ENCODE data around the gene CTCF. TPM values are rescaled to one million over a fixed set of nuclear protein-coding genes. Genes with fewer than 3 reads are reported as not detected.

CTCF gene
- total and polyA plus RNA-seq, 4 donors, result 10.1 to 35.3 (median 15.5) TPM

GRCh38 chr16:67649494-67649931 lies 87.2 kb downstream of the CTCF start:
- Histone ChIP-seq H3K36me3 (ENCODE audit: control insufficient read depth in 4 of 4, insufficient read depth in 3 of 4, low read depth in 1 of 4, low read length in 3 of 4) (no peaks in the 10 kb centered on the region), H3K4me1 (ENCODE audit: control insufficient read depth in 4 of 4, insufficient read depth in 4 of 4, low read length in 3 of 4) (peaks cover 3 to 20% (median 11%) of the 10 kb centered on the region in 4 donors), H3K27ac (ENCODE audit: low read depth in 1 of 2, low read length in 2 of 2) (no peak overlapping the region), H3K4me3 (ENCODE audit: low read depth in 1 of 3, low read length in 3 of 3) (no peak overlapping the region), H3K9ac (ENCODE audit: low read depth in 1 of 2, low read length in 2 of 2) (no peak overlapping the region), H3K27me3 (ENCODE audit: control insufficient read depth in 4 of 4, insufficient read depth in 4 of 4, low read length in 3 of 4) (no peaks in the 10 kb centered on the region), H3K9me3 (ENCODE audit: control insufficient read depth in 4 of 4, low read length in 3 of 4) (no peaks in the 10 kb centered on the region)
- DNase-seq (ENCODE audit: low spot score), result no peak
- 26% methylated on average over 34 of the region's 34 CpGs for WGBS
- TF ChIP-seq RAD21 (IDR thresholded peaks at IDR 0.05) (no peak), FOXA1 (IDR thresholded peaks at IDR 0.05) (no peak), SP1 (IDR thresholded peaks at IDR 0.05) (no peak), FOXA2 (IDR thresholded peaks at IDR 0.05) (no peak), NR2F2 (IDR thresholded peaks at IDR 0.05) (no peak), MAX (IDR thresholded peaks at IDR 0.05) (no peak), TAF1 (conservative IDR thresholded peaks at IDR 0.05) (no peak), GABPA (IDR thresholded peaks at IDR 0.05 in 1 of 2, conservative IDR thresholded peaks at IDR 0.05 in 1 of 2) (no peak), HNF4A (conservative IDR thresholded peaks at IDR 0.05) (no peak), CTCF (IDR thresholded peaks at IDR 0.05; ENCODE audit: low read depth, low read length, missing input control) (no peak), EGR1 (IDR thresholded peaks at IDR 0.05; ENCODE audit: low read depth in 2 of 2) (no peak), JUND (IDR thresholded peaks at IDR 0.05) (no peak)
- TF ChIP-seq, protein P1, sequence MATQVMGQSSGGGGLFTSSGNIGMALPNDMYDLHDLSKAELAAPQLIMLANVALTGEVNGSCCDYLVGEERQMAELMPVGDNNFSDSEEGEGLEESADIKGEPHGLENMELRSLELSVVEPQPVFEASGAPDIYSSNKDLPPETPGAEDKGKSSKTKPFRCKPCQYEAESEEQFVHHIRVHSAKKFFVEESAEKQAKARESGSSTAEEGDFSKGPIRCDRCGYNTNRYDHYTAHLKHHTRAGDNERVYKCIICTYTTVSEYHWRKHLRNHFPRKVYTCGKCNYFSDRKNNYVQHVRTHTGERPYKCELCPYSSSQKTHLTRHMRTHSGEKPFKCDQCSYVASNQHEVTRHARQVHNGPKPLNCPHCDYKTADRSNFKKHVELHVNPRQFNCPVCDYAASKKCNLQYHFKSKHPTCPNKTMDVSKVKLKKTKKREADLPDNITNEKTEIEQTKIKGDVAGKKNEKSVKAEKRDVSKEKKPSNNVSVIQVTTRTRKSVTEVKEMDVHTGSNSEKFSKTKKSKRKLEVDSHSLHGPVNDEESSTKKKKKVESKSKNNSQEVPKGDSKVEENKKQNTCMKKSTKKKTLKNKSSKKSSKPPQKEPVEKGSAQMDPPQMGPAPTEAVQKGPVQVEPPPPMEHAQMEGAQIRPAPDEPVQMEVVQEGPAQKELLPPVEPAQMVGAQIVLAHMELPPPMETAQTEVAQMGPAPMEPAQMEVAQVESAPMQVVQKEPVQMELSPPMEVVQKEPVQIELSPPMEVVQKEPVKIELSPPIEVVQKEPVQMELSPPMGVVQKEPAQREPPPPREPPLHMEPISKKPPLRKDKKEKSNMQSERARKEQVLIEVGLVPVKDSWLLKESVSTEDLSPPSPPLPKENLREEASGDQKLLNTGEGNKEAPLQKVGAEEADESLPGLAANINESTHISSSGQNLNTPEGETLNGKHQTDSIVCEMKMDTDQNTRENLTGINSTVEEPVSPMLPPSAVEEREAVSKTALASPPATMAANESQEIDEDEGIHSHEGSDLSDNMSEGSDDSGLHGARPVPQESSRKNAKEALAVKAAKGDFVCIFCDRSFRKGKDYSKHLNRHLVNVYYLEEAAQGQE (IDR thresholded peaks at IDR 0.05), result no peak

GRCh38 chr16:67650023-67650422 lies 87.7 kb downstream of the CTCF start:
- H3K27ac ChIP-seq (ENCODE audit: low read depth in 1 of 2, low read length in 2 of 2), result no peak overlapping the region
- no peak overlapping the region for H3K4me3 ChIP-seq (ENCODE audit: low read depth in 1 of 3, low read length in 3 of 3)
- DNase-seq (ENCODE audit: low spot score), result no peak
- H3K9me3 ChIP-seq (ENCODE audit: control insufficient read depth in 4 of 4, low read length in 3 of 4), result no peaks in the 10 kb centered on the region
- no peaks in the 10 kb centered on the region for H3K27me3 ChIP-seq (ENCODE audit: control insufficient read depth in 4 of 4, insufficient read depth in 4 of 4, low read length in 3 of 4)
- no peak overlapping the region for H3K9ac ChIP-seq (ENCODE audit: low read depth in 1 of 2, low read length in 2 of 2)
- H3K4me1 ChIP-seq (ENCODE audit: control insufficient read depth in 4 of 4, insufficient read depth in 4 of 4, low read length in 3 of 4), result peaks cover 3 to 20% (median 10%) of the 10 kb centered on the region in 4 donors
- 68% methylated on average over 8 of the region's 8 CpGs for WGBS
- H3K36me3 ChIP-seq (ENCODE audit: control insufficient read depth in 4 of 4, insufficient read depth in 3 of 4, low read depth in 1 of 4, low read length in 3 of 4), result no peaks in the 10 kb centered on the region
- no peak for TF ChIP-seq YY1 (IDR thresholded peaks at IDR 0.05)
- TF ChIP-seq TAF1 (conservative IDR thresholded peaks at IDR 0.05), result no peak
- no peak for TF ChIP-seq EGR1 (IDR thresholded peaks at IDR 0.05; ENCODE audit: low read depth in 2 of 2)
- no peak for TF ChIP-seq CTCF (IDR thresholded peaks at IDR 0.05; ENCODE audit: low read depth, low read length, missing input control)
- TF ChIP-seq GABPA (IDR thresholded peaks at IDR 0.05 in 1 of 2, conservative IDR thresholded peaks at IDR 0.05 in 1 of 2), result no peak
